H1 (cell line): Measurements from ENCODE around the gene GRIK2. TPM values are rescaled to one million over a fixed set of nuclear protein-coding genes. Genes with fewer than 3 reads are reported as not detected.

ENCODE experiments used
- CTCF ChIA-PET: fragments of 300-600 bp; sonication (Branson Sonifier 250); formaldehyde crosslinking; loops from one replicate; lab custom pipeline; 2021; ENCODE audit not compliant: partially characterized antibody; lab: Charles Lee
- POLR2A ChIA-PET: fragments of 300-600 bp; sonication (Branson Sonifier 250); formaldehyde crosslinking; loops from one replicate; lab custom pipeline; 2021; ENCODE audit warnings: inconsistent platforms; ENCODE audit not compliant: partially characterized antibody; lab: Charles Lee
- DNase-seq, 2 experiments: peaks; one replicate each; pipeline versions ENCODE4 v3.0.0 to v3.0.0-alpha.2; 2010 to 2022; ENCODE audit warnings: low spot score in 2 of 2, low read depth in 1 of 2, mixed read lengths in 1 of 2
- FAIRE-seq: peaks from 2 replicates; lab custom pipeline; 2011; peaks lifted over from hg19 to GRCh38; lab: Jason Lieb, UNC
- H2AFZ ChIP-seq: 2 replicates; pipeline ENCODE4 v1.8.1; 2012; ENCODE audit warnings: low read length, inconsistent platforms
- H2AK5ac ChIP-seq: 2 replicates; pipeline ENCODE4 v1.6.1; 2013; ENCODE audit warnings: low read depth, low read length
- H2BK120ac ChIP-seq: replicated peaks from 2 replicates; pipeline ENCODE3; 2013; ENCODE audit warnings: low read depth, low read length, inconsistent platforms
- H2BK12ac ChIP-seq: 2 replicates; pipeline ENCODE4 v1.6.1; 2013; ENCODE audit warnings: low read depth, low read length
- H2BK15ac ChIP-seq: 2 replicates; pipeline ENCODE4 v1.6.1; 2013; ENCODE audit warnings: low read length
- H2BK20ac ChIP-seq: 2 replicates; pipeline ENCODE4 v1.6.1; 2013; ENCODE audit warnings: low read length
- H2BK5ac ChIP-seq: 2 replicates; pipeline ENCODE4 v1.6.1; 2013; ENCODE audit warnings: low read depth, low read length
- H3K14ac ChIP-seq: 2 replicates; pipeline ENCODE4 v1.6.1; 2013; ENCODE audit warnings: inconsistent platforms; ENCODE audit not compliant: insufficient read length
- H3K18ac ChIP-seq: 2 replicates; pipeline ENCODE4 v1.6.1; 2013; ENCODE audit warnings: low read length; ENCODE audit errors: extremely low read depth
- H3K23ac ChIP-seq: 2 replicates; pipeline ENCODE4 v1.6.1; 2013; ENCODE audit warnings: inconsistent platforms; ENCODE audit not compliant: insufficient read length
- H3K23me2 ChIP-seq: 2 replicates; pipeline ENCODE4 v1.6.1; 2013; ENCODE audit warnings: low read depth, low read length
- H3K27ac ChIP-seq: 2 replicates; pipeline ENCODE4 v1.6.1; 2011; ENCODE audit warnings: low read depth, low read length, inconsistent platforms
- H3K27me3 ChIP-seq, 4 experiments: replicated peaks in 1 of 4; 1 replicate in 1 of 4; 2 replicates in 3 of 4; pipeline versions ENCODE4 v1.6.1 to v1.8.1; 2011 to 2013; ENCODE audit warnings: low read length in 3 of 4, mild to moderate bottlenecking in 3 of 4, inconsistent platforms in 2 of 4, mixed read lengths in 2 of 4, moderate library complexity in 1 of 4; ENCODE audit not compliant: control insufficient read depth in 3 of 4, insufficient read depth in 3 of 4; ENCODE audit errors: extremely low read depth in 1 of 4
- H3K36me3 ChIP-seq, 4 experiments: 2 replicates each; pipeline versions ENCODE4 v1.6.1 to v1.8.1; 2011 to 2013; ENCODE audit warnings: mild to moderate bottlenecking in 4 of 4, low read length in 3 of 4, moderate library complexity in 2 of 4, control low read depth in 1 of 4, inconsistent platforms in 1 of 4; ENCODE audit not compliant: insufficient read depth in 4 of 4, control insufficient read depth in 2 of 4
- H3K4ac ChIP-seq: replicated peaks from 2 replicates; pipeline ENCODE3; 2013; ENCODE audit warnings: low read length, low read depth, mixed read lengths, inconsistent platforms; ENCODE audit not compliant: insufficient read length
- H3K4me1 ChIP-seq, 4 experiments: replicated peaks in 1 of 4; 1 replicate in 1 of 4; 2 replicates in 3 of 4; pipeline versions ENCODE4 v1.6.1 to v1.8.1; 2011 to 2013; ENCODE audit warnings: low read length in 3 of 4, inconsistent platforms in 2 of 4, mixed read lengths in 1 of 4; ENCODE audit not compliant: insufficient read depth in 4 of 4, control insufficient read depth in 3 of 4
- H3K4me2 ChIP-seq, 2 experiments: 2 replicates each; pipeline versions ENCODE4 v1.6.1 to v1.8.1; 2011 to 2013; ENCODE audit warnings: low read depth in 2 of 2, low read length in 2 of 2, control low read depth in 1 of 2, inconsistent platforms in 1 of 2, mild to moderate bottlenecking in 1 of 2; ENCODE audit not compliant: insufficient read depth in 1 of 2
- H3K4me3 ChIP-seq, 4 experiments: fragments of 200-600, 300-600 bp in 1 of 4; sonication (generic), shearing (Covaris generic), sonication (Bioruptor Twin) in 1 of 4; 2 replicates each; pipeline versions ENCODE4 v1.5.1 to v1.8.1; 2011 to 2016; ENCODE audit warnings: low read length in 4 of 4, low read depth in 3 of 4, control low read depth in 2 of 4, inconsistent platforms in 2 of 4, mild to moderate bottlenecking in 2 of 4, mixed read lengths in 1 of 4, moderate library complexity in 1 of 4; ENCODE audit not compliant: insufficient read depth in 2 of 4; ENCODE audit errors: extremely low read depth in 1 of 4
- H3K56ac ChIP-seq: replicated peaks from 2 replicates; pipeline ENCODE3; 2013; ENCODE audit warnings: low read depth, mild to moderate bottlenecking, mixed read lengths, low read length, inconsistent platforms; ENCODE audit not compliant: insufficient read length
- H3K79me1 ChIP-seq: 2 replicates; pipeline ENCODE4 v1.6.1; 2013; ENCODE audit warnings: low read depth, low read length, control low read depth
- H3K79me2 ChIP-seq, 2 experiments: 2 replicates each; pipeline versions ENCODE4 v1.6.1 to v1.8.1; 2012 to 2013; ENCODE audit warnings: low read length in 2 of 2, mild to moderate bottlenecking in 2 of 2, inconsistent platforms in 1 of 2; ENCODE audit not compliant: insufficient read depth in 2 of 2, control insufficient read depth in 1 of 2
- H3K9ac ChIP-seq, 4 experiments: replicated peaks in 1 of 4; 1 replicate in 1 of 4; 2 replicates in 3 of 4; pipeline versions ENCODE4 v1.6.1 to v1.8.1; 2011 to 2013; ENCODE audit warnings: low read depth in 3 of 4, low read length in 3 of 4, control low read depth in 2 of 4, mild to moderate bottlenecking in 2 of 4, moderate library complexity in 2 of 4, inconsistent platforms in 1 of 4; ENCODE audit errors: extremely low read depth in 1 of 4
- H3K9me3 ChIP-seq, 2 experiments: 2 replicates each; pipeline versions ENCODE4 v1.6.1 to v1.8.1; 2012 to 2013; ENCODE audit warnings: mild to moderate bottlenecking in 2 of 2, moderate library complexity in 2 of 2, control low read depth in 1 of 2, inconsistent platforms in 1 of 2, low read depth in 1 of 2, low read length in 1 of 2, mixed read lengths in 1 of 2; ENCODE audit not compliant: insufficient read depth in 2 of 2
- H4K20me1 ChIP-seq, 2 experiments: replicated peaks in 1 of 2; 2 replicates each; pipeline versions ENCODE3 to v1.8.1; 2011 to 2013; ENCODE audit warnings: inconsistent platforms in 2 of 2, low read length in 2 of 2, mild to moderate bottlenecking in 1 of 2; ENCODE audit not compliant: insufficient read depth in 2 of 2, control insufficient read depth in 1 of 2
- H4K5ac ChIP-seq: 2 replicates; pipeline ENCODE4 v1.6.1; 2013; ENCODE audit warnings: low read length, low read depth, mixed read lengths, inconsistent platforms; ENCODE audit not compliant: insufficient read length
- H4K8ac ChIP-seq: 2 replicates; pipeline ENCODE4 v1.8.0; 2013; ENCODE audit warnings: mild to moderate bottlenecking, moderate library complexity, low read length, inconsistent platforms; ENCODE audit not compliant: insufficient read depth; ENCODE audit errors: extremely low read depth
- H4K91ac ChIP-seq: replicated peaks from 2 replicates; pipeline ENCODE3; 2013; ENCODE audit warnings: low read length, mixed read lengths, inconsistent platforms; ENCODE audit not compliant: insufficient read length
- ASH2L ChIP-seq: fragments of 200-600, 300-600 bp; sonication (generic); IDR thresholded peaks from one replicate; pipeline ENCODE4 v1.7.1; 2017; ENCODE audit warnings: low read length
- BACH1 ChIP-seq: IDR thresholded peaks from 2 replicates; pipeline ENCODE4 v1.6.1; 2012; ENCODE audit warnings: low read length, improper control_type of control experiment
- CTCF ChIP-seq, 3 experiments: IDR thresholded peaks; 1 replicate in 2 of 3; 2 replicates in 1 of 3; pipeline versions ENCODE4 v1.5.1 to v1.6.1; 2011; ENCODE audit warnings: low read length in 3 of 3, mild to moderate bottlenecking in 3 of 3, inconsistent platforms in 2 of 3, low read depth in 1 of 3, moderate library complexity in 1 of 3; ENCODE audit not compliant: insufficient read depth in 1 of 3; ENCODE audit errors: control extremely low read depth in 1 of 3
- HDAC2 ChIP-seq, 2 experiments: fragments of 300-600 bp in 1 of 2; sonication (generic) in 1 of 2; IDR thresholded peaks; 2 replicates each; pipeline ENCODE4 v1.6.1; 2011 to 2012; ENCODE audit warnings: low read depth in 2 of 2, low read length in 2 of 2, mild to moderate bottlenecking in 2 of 2, moderate library complexity in 2 of 2, borderline replicate concordance in 1 of 2, inconsistent platforms in 1 of 2
- POLR2AphosphoS5 ChIP-seq: IDR thresholded peaks from 2 replicates; pipeline ENCODE4 v1.6.1; 2011; ENCODE audit warnings: low read depth, low read length
- POU5F1 ChIP-seq: IDR thresholded peaks from 2 replicates; pipeline ENCODE4 v1.6.1; 2011; ENCODE audit warnings: low read depth, mild to moderate bottlenecking, low read length, moderate library complexity
- RNF2 ChIP-seq: fragments of 200-900, 300-1000 bp; sonication (generic); IDR thresholded peaks from 2 replicates; pipeline ENCODE4 v1.7.1; 2016; ENCODE audit warnings: borderline replicate concordance, low read depth, mild to moderate bottlenecking, antibody characterized with exemption, low read length; ENCODE audit not compliant: poor library complexity, severe bottlenecking; ENCODE audit errors: missing control alignments
- SIRT6 ChIP-seq: IDR thresholded peaks from one replicate; pipeline ENCODE4 v1.7.1; 2012; ENCODE audit warnings: low read length, inconsistent platforms
- SIX5 ChIP-seq: IDR thresholded peaks from 2 replicates; pipeline ENCODE4 v1.6.1; 2011; ENCODE audit warnings: mild to moderate bottlenecking, low read depth, low read length
- TBP ChIP-seq: IDR thresholded peaks from 2 replicates; pipeline ENCODE4 v1.6.1; 2011; ENCODE audit warnings: low read depth, low read length, improper control_type of control experiment
- YY1 ChIP-seq: IDR thresholded peaks from 2 replicates; pipeline ENCODE4 v1.6.1; 2011; ENCODE audit warnings: low read depth, mild to moderate bottlenecking, low read length
- polyA plus RNA-seq, 7 experiments: library from polyadenylated mRNA; depleted of rRNA in 3 of 7; stranded (reverse) in 5 of 7; unstranded in 2 of 7; fragments of >200 nt in 5 of 7; fragments of 200-250 nt in 2 of 7; gene quantifications; 1 replicate in 5 of 7; 2 replicates in 1 of 7; 4 replicates in 1 of 7; pipeline versions ENCODE4 v1.2.1 to v1.2.3, GENCODE V29; 2011 to 2013; ENCODE audit warnings: missing spikeins in 2 of 7, mixed read lengths in 2 of 7
- total RNA-seq: library from RNA; stranded (reverse); fragmentation: NEBNext Ultra II Directional; extraction: Animal tissue kit (Norgen Biotek cat#: 25700); gene quantifications from 2 replicates; pipeline ENCODE4 v1.2.1, GENCODE V29; 2021

GRIK2 gene
- total and polyA plus RNA-seq, 2 of the 8 experiments (the other 6 are each of a cell fraction or from before 2014, with no cell fraction given) = 1.8 to 2.2 TPM

- Histone ChIP-seq H3K79me2 (no peaks in the 10 kb centered on the region), H3K4me1 (no peaks in the 10 kb centered on the region), H3K79me1 (no peaks in the 10 kb centered on the region), H2BK5ac (no peak overlapping the region), H2AK5ac (no peak overlapping the region), H3K27me3 (no peaks in the 10 kb centered on the region), H3K27ac (no peak overlapping the region), H3K4me2 (no peak overlapping the region), H4K91ac (no peak overlapping the region), H2BK20ac (no peak overlapping the region), H3K4me3 (no peak overlapping the region), H2BK12ac (no peak overlapping the region), H3K23me2 (no peaks in the 10 kb centered on the region), H3K36me3 (no peaks in the 10 kb centered on the region), H3K56ac (no peak overlapping the region), H4K5ac (no peak overlapping the region), H3K23ac (no peak overlapping the region), H3K4ac (no peak overlapping the region), H3K18ac (no peak overlapping the region), H4K8ac (no peak overlapping the region), H4K20me1 (no peaks in the 10 kb centered on the region), H2BK120ac (no peak overlapping the region), H2AFZ (no peak overlapping the region), H3K14ac (no peak overlapping the region), H2BK15ac (no peak overlapping the region), H3K9me3 (no peaks in the 10 kb centered on the region), H3K9ac (no peak overlapping the region)
- DNase-seq (no peak), FAIRE-seq (no peak)
- TF ChIP-seq SIRT6 (no peak), BACH1 (no peak), POU5F1 (no peak), SIX5 (no peak), YY1 (no peak), ASH2L (no peak), POLR2AphosphoS5 (no peak), CTCF (IDR thresholded peaks at IDR 0.05; ENCODE audit: control extremely low read depth in 1 of 3, insufficient read depth in 1 of 3, low read depth in 1 of 3, low read length in 3 of 3) (no peak), RNF2 (no peak), HDAC2 (IDR thresholded peaks at IDR 0.05; ENCODE audit: borderline replicate concordance in 1 of 2, low read depth in 2 of 2, low read length in 2 of 2) (no peak), TBP (no peak)
- ChIA-PET CTCF (no interaction called here), POLR2A (no interaction called here)
Observed at GRCh38 chr6:101994521-101994920, 601.0 kb downstream of the GRIK2 start.
